NCI-H524 treated with DMSO at 0.1 percent for 48 hours (cell line): ENCODE data around the gene NANOS3.

Experiments
- DNase-seq: peaks from one replicate; lab custom pipeline; 2025; lab: John Stamatoyannopoulos, UW

Gene NANOS3

GRCh38 chr19:13876834-13877233, at the start of gene NANOS3:
Gene NANOS3, plus strand, starts transcription at chr19:13877134. Its CDS starts 115 bp downstream, at chr19:13877249.
- DNase-seq = no peak

GRCh38 chr19:13827656-13828055, 49.3 kb upstream of the NANOS3 start:
- DNase-seq = no peak

- DNase-seq = no peak
These were observed 46.7 kb upstream of the NANOS3 start for GRCh38 chr19:13830114-13830740.

GRCh38 chr19:13830741-13831536, 46.0 kb upstream of the NANOS3 start:
- no peak for DNase-seq

GRCh38 chr19:13831537-13832467, 45.1 kb upstream of the NANOS3 start:
- DNase-seq = no peak

- DNase-seq = peak; percentile 35
These were observed 43.3 kb upstream of the NANOS3 start for GRCh38 chr19:13833330-13834243.

- DNase-seq = no peak
These were observed 42.5 kb upstream of the NANOS3 start for GRCh38 chr19:13834244-13835069.

GRCh38 chr19:13835791-13836723, 40.9 kb upstream of the NANOS3 start:
- no peak for DNase-seq

GRCh38 chr19:13838435-13839129, 38.4 kb upstream of the NANOS3 start:
- DNase-seq = no peak

- DNase-seq = no peak
These were observed 37.6 kb upstream of the NANOS3 start for GRCh38 chr19:13839130-13839937.

- DNase-seq = no peak
These were observed 37.0 kb upstream of the NANOS3 start for GRCh38 chr19:13839938-13840304.

- DNase-seq = no peak
These were observed 36.4 kb upstream of the NANOS3 start for GRCh38 chr19:13840305-13841085.

GRCh38 chr19:13841086-13841961, 35.6 kb upstream of the NANOS3 start:
- no peak for DNase-seq

- DNase-seq = no peak
These were observed 35.0 kb upstream of the NANOS3 start for GRCh38 chr19:13841962-13842290.

- no peak for DNase-seq
These were observed 34.4 kb upstream of the NANOS3 start for GRCh38 chr19:13842291-13843103.
